Smooth muscle cell (in vitro differentiated cells): ENCODE data around the gene MAST1. TPM values are rescaled to one million over a fixed set of nuclear protein-coding genes. Genes with fewer than 3 reads are reported as not detected.
A peak's percentile ranks its signal among the peaks of the same experiment; 100 is the strongest.

Experiments used
- DNase-seq: peaks from one replicate; lab custom pipeline; 2025; ENCODE audit not compliant: unreplicated experiment; lab: John Stamatoyannopoulos, UW
- H2AFZ ChIP-seq: fragments of 200-600 bp; sonication (generic); 2 replicates; pipeline ENCODE4 v1.6.0; 2016; ENCODE audit warnings: antibody characterized with exemption, low read depth, mild to moderate bottlenecking
- H3F3A ChIP-seq: fragments of 200-600 bp; sonication (generic); 2 replicates; pipeline ENCODE4 v1.6.0; 2017; ENCODE audit warnings: antibody characterized with exemption, low read depth
- H3K27ac ChIP-seq: fragments of 200-600 bp; sonication (generic); 2 replicates; pipeline ENCODE4 v1.5.1; 2016; ENCODE audit warnings: low read depth, mild to moderate bottlenecking
- H3K27me3 ChIP-seq: fragments of 200-600 bp; sonication (generic); 2 replicates; pipeline ENCODE4 v1.6.1; 2016; ENCODE audit warnings: low read depth, mild to moderate bottlenecking
- H3K36me3 ChIP-seq: fragments of 200-600 bp; sonication (generic); 2 replicates; pipeline ENCODE4 v1.5.1; 2016; ENCODE audit warnings: low read depth
- H3K4me1 ChIP-seq: fragments of 200-600 bp; sonication (generic); 2 replicates; pipeline ENCODE4 v1.5.1; 2016; ENCODE audit warnings: low read depth
- H3K4me2 ChIP-seq: fragments of 200-600 bp; sonication (generic); 2 replicates; pipeline ENCODE4 v1.6.0; 2016; ENCODE audit warnings: mild to moderate bottlenecking
- H3K4me3 ChIP-seq: fragments of 200-600 bp; sonication (generic); 2 replicates; pipeline ENCODE4 v1.5.1; 2016; ENCODE audit warnings: mild to moderate bottlenecking
- H3K79me2 ChIP-seq: fragments of 200-600 bp; sonication (generic); 2 replicates; pipeline ENCODE4 v1.6.0; 2016; ENCODE audit warnings: low read depth, mild to moderate bottlenecking
- H3K9ac ChIP-seq: fragments of 200-600 bp; sonication (generic); 2 replicates; pipeline ENCODE4 v1.6.0; 2016; ENCODE audit warnings: low read depth
- H3K9me3 ChIP-seq: fragments of 200-600 bp; sonication (generic); replicated peaks from 2 replicates; pipeline ENCODE4 v1.5.1; 2016; ENCODE audit warnings: low read depth
- H4K20me1 ChIP-seq: fragments of 200-600 bp; sonication (generic); 2 replicates; pipeline ENCODE4 v1.6.0; 2016; ENCODE audit warnings: low read depth
- CTCF ChIP-seq: fragments of 200-600 bp; sonication (generic); IDR thresholded peaks from 2 replicates; pipeline ENCODE4 v1.5.1; 2017; ENCODE audit warnings: borderline replicate concordance, mild to moderate bottlenecking, antibody characterized with exemption; ENCODE audit not compliant: insufficient read depth, poor library complexity, severe bottlenecking
- WGBS: methylation state at CpG from one replicate; pipeline ENCODE4 v1.1.7; 2016; ENCODE audit warnings: low lambda C conversion rate; 5-methylcytosine and 5-hydroxymethylcytosine counted together
- polyA plus RNA-seq: library from polyadenylated mRNA; unstranded; fragments of >200 nt; fragmentation: Nextera tagmentation; extraction: Ambion mirVana; gene quantifications from 2 replicates; pipeline ENCODE4 v1.2.1, GENCODE V29; 2016
- total RNA-seq: library from RNA; depleted of rRNA; stranded (reverse); fragments of >200 nt; gene quantifications from 2 replicates; pipeline ENCODE4 v1.2.3, GENCODE V29; 2014

Gene MAST1
- total and polyA plus RNA-seq, 2 experiments from 2014 or later, result 2.7 to 3.2 TPM

- Histone ChIP-seq H3K4me3 (no peak overlapping the region), H3K9me3 (no peaks in the 10 kb centered on the region), H2AFZ (no peak overlapping the region), H4K20me1 (no peaks in the 10 kb centered on the region), H3K27me3 (no peaks in the 10 kb centered on the region), H3K27ac (no peak overlapping the region), H3K4me2 (no peak overlapping the region), H3F3A (no peaks in the 10 kb centered on the region), H3K9ac (no peak overlapping the region), H3K79me2 (no peaks in the 10 kb centered on the region), H3K4me1 (no peaks in the 10 kb centered on the region), H3K36me3 (no peaks in the 10 kb centered on the region)
- DNase-seq, result no peak
- no peak for TF ChIP-seq CTCF
- WGBS, result 87% methylated on average over 2 of the region's 2 CpGs
Measured at GRCh38 chr19:12821761-12822160, 16.6 kb upstream of the MAST1 start.

GRCh38 chr19:12825254-12826131, 12.8 kb upstream of the MAST1 start:
- H3F3A ChIP-seq, result no peaks in the 10 kb centered on the region
- H3K4me2 ChIP-seq, result no peak overlapping the region
- TF ChIP-seq CTCF, result peak; percentile 50
- no peaks in the 10 kb centered on the region for H3K79me2 ChIP-seq
- H3K36me3 ChIP-seq, result no peaks in the 10 kb centered on the region
- DNase-seq, result no peak
- no peak overlapping the region for H3K4me3 ChIP-seq
- no peaks in the 10 kb centered on the region for H3K4me1 ChIP-seq
- no peak overlapping the region for H3K27ac ChIP-seq
- no peaks in the 10 kb centered on the region for H3K27me3 ChIP-seq
- H2AFZ ChIP-seq, result no peak overlapping the region
- no peak overlapping the region for H3K9ac ChIP-seq
- no peaks in the 10 kb centered on the region for H3K9me3 ChIP-seq
- no peaks in the 10 kb centered on the region for H4K20me1 ChIP-seq
- WGBS, result 7% methylated on average over 44 of the region's 46 CpGs

GRCh38 chr19:12828494-12828893, 9.8 kb upstream of the MAST1 start:
- H2AFZ ChIP-seq, result no peak overlapping the region
- 23% methylated on average over 23 of the region's 23 CpGs for WGBS
- TF ChIP-seq CTCF, result no peak

GRCh38 chr19:12833418-12833737, 4.9 kb upstream of the MAST1 start:
- Histone ChIP-seq H3K27ac (no peak overlapping the region), H3K9me3 (no peaks in the 10 kb centered on the region), H2AFZ (no peak overlapping the region), H3K4me1 (peaks cover 3% of the 10 kb centered on the region), H3K4me3 (peak overlapping the region; percentile 55), H4K20me1 (peaks cover 3% of the 10 kb centered on the region), H3F3A (no peaks in the 10 kb centered on the region), H3K27me3 (peaks cover 43% of the 10 kb centered on the region), H3K4me2 (peak overlapping the region; percentile 90), H3K79me2 (no peaks in the 10 kb centered on the region), H3K36me3 (no peaks in the 10 kb centered on the region), H3K9ac (no peak overlapping the region)
- no peak for TF ChIP-seq CTCF
- 4% methylated on average over 2 of the region's 5 CpGs for WGBS
- DNase-seq, result no peak

More at GRCh38 chr19:12828494-12828893, 9.8 kb upstream of the MAST1 start:
- Histone ChIP-seq H3K79me2 (no peaks in the 10 kb centered on the region), H3K4me2 (no peak overlapping the region), H3K27ac (no peak overlapping the region), H4K20me1 (peaks cover 3% of the 10 kb centered on the region), H3K9me3 (no peaks in the 10 kb centered on the region), H3F3A (no peaks in the 10 kb centered on the region), H3K36me3 (no peaks in the 10 kb centered on the region), H3K9ac (no peak overlapping the region), H3K4me3 (no peak overlapping the region), H3K27me3 (peaks cover 6% of the 10 kb centered on the region), H3K4me1 (no peaks in the 10 kb centered on the region)
- no peak for DNase-seq
